ENCODE measurements around the gene NIPBL. TPM values are rescaled to one million over a fixed set of nuclear protein-coding genes. Genes with fewer than 3 reads are reported as not detected.

NIPBL gene
- total RNA-seq, 2 donors from 2014 or later, result 29.8 to 38.9 TPM

- intact Hi-C loops (cut with DNase I), result no loop called here
- WGBS, 2 donors, result 88 to 94% methylated on average over 3 of the region's 3 CpGs
Observed at GRCh38 chr5:36934740-36935356, 58.3 kb downstream of the NIPBL start.

GRCh38 chr5:36935805-36936204, 59.2 kb downstream of the NIPBL start:
- intact Hi-C loops (cut with DNase I), result no loop called here
- no peak for DNase-seq
- Histone ChIP-seq H3K36me3 (replicated peaks in 1 of 2; ENCODE audit: insufficient read depth in 1 of 2, low read depth in 2 of 2) (no peaks in the 10 kb centered on the region), H3K27me3 (no peaks in the 10 kb centered on the region), H3K9me3 (no peaks in the 10 kb centered on the region), H3K27ac (no peak overlapping the region), H3K4me1 (peaks cover 22% of the 10 kb centered on the region), H3K4me3 (no peak overlapping the region)
- no peak for TF ChIP-seq CTCF (IDR thresholded peaks at IDR 0.05)
- WGBS, 2 donors, result 90% methylated on average over 1 of the region's 1 CpG
- no peak for ATAC-seq

More at GRCh38 chr5:36934740-36935356, 58.3 kb downstream of the NIPBL start:
- TF ChIP-seq POLR2A (IDR thresholded peaks at IDR 0.05), result no peak
- TF ChIP-seq CTCF (IDR thresholded peaks at IDR 0.05), result no peak
- Histone ChIP-seq H3K27me3 (no peaks in the 10 kb centered on the region), H3K9me3 (no peaks in the 10 kb centered on the region), H3K4me1 (peaks cover 17% of the 10 kb centered on the region), H3K27ac (no peak overlapping the region), H3K4me3 (no peak overlapping the region), H3K36me3 (replicated peaks in 1 of 2; ENCODE audit: insufficient read depth in 1 of 2, low read depth in 2 of 2) (no peaks in the 10 kb centered on the region)
- DNase-seq (no peak), ATAC-seq (no peak)

GRCh38 chr5:36936309-36936708, 59.7 kb downstream of the NIPBL start:
- no peaks in the 10 kb centered on the region for H3K9me3 ChIP-seq
- ATAC-seq (no peak), DNase-seq (no peak)
- WGBS, 2 donors, result 64 to 67% methylated on average over 3 of the region's 3 CpGs
- H3K27ac ChIP-seq, result no peak overlapping the region
- H3K27me3 ChIP-seq, result no peaks in the 10 kb centered on the region
- H3K36me3 ChIP-seq (replicated peaks in 1 of 2; ENCODE audit: insufficient read depth in 1 of 2, low read depth in 2 of 2), result no peaks in the 10 kb centered on the region
- intact Hi-C loops (cut with DNase I), result no loop called here
- H3K4me1 ChIP-seq, result peaks cover 25% of the 10 kb centered on the region
- TF ChIP-seq CTCF (IDR thresholded peaks at IDR 0.05) (no peak), POLR2A (IDR thresholded peaks at IDR 0.05) (no peak)
- H3K4me3 ChIP-seq, result no peak overlapping the region

GRCh38 chr5:36938129-36938528, 61.6 kb downstream of the NIPBL start:
- ATAC-seq, result no peak
- WGBS, 2 donors, result 84% methylated on average over 5 of the region's 5 CpGs
- Histone ChIP-seq H3K4me1 (peaks cover 25% of the 10 kb centered on the region), H3K36me3 (replicated peaks in 1 of 2; ENCODE audit: insufficient read depth in 1 of 2, low read depth in 2 of 2) (no peaks in the 10 kb centered on the region), H3K9me3 (no peaks in the 10 kb centered on the region), H3K27ac (no peak overlapping the region), H3K4me3 (no peak overlapping the region), H3K27me3 (no peaks in the 10 kb centered on the region)
- intact Hi-C loops (cut with DNase I), result no loop called here
- DNase-seq, result no peak
- no peak for TF ChIP-seq CTCF (IDR thresholded peaks at IDR 0.05)
- no peak for TF ChIP-seq POLR2A (IDR thresholded peaks at IDR 0.05)

Data from body of pancreas (tissue), 4 donors.